ENCODE data around the gene TRIO. TPM values are rescaled to one million over a fixed set of nuclear protein-coding genes. Genes with fewer than 3 reads are reported as not detected.

Gene TRIO
- polyA plus RNA-seq, 1 donor (not counting 4 experiments of a cell fraction or from before 2014, with no cell fraction given) = 57.2 TPM

- Histone ChIP-seq H3K27ac (ENCODE audit: control insufficient read depth, insufficient read depth, low read length) (no peak overlapping the region), H3K27me3 (ENCODE audit: control insufficient read depth, extremely low read depth, insufficient read depth, low read length) (no peaks in the 10 kb centered on the region), H4K20me1 (ENCODE audit: control insufficient read depth, extremely low read depth, insufficient read depth, low read length) (no peaks in the 10 kb centered on the region), H2AFZ (ENCODE audit: control insufficient read depth, low read length) (no peak overlapping the region), H3K9ac (ENCODE audit: control insufficient read depth, extremely low read depth, insufficient read depth, low read length) (no peak overlapping the region), H3K9me1 (ENCODE audit: control insufficient read depth, extremely low read depth, insufficient read depth, low read length) (no peaks in the 10 kb centered on the region), H3K9me3 (ENCODE audit: control insufficient read depth, low read depth, low read length) (no peaks in the 10 kb centered on the region), H3K4me1 (ENCODE audit: control insufficient read depth, extremely low read depth, insufficient read depth, low read length) (no peaks in the 10 kb centered on the region), H3K36me3 (ENCODE audit: control insufficient read depth in 2 of 2, extremely low read depth in 1 of 2, insufficient read depth in 2 of 2, low read length in 2 of 2) (no peaks in the 10 kb centered on the region), H3K4me3 (ENCODE audit: control insufficient read depth in 2 of 3, extremely low read depth in 1 of 3, insufficient read depth in 2 of 3, low read depth in 1 of 3, low read length in 3 of 3) (no peak overlapping the region), H3K4me2 (ENCODE audit: control insufficient read depth, extremely low read depth, insufficient read depth, low read depth, low read length) (no peak overlapping the region), H3K79me2 (ENCODE audit: control insufficient read depth, insufficient read depth, low read length) (no peaks in the 10 kb centered on the region)
- TF ChIP-seq, protein P1, sequence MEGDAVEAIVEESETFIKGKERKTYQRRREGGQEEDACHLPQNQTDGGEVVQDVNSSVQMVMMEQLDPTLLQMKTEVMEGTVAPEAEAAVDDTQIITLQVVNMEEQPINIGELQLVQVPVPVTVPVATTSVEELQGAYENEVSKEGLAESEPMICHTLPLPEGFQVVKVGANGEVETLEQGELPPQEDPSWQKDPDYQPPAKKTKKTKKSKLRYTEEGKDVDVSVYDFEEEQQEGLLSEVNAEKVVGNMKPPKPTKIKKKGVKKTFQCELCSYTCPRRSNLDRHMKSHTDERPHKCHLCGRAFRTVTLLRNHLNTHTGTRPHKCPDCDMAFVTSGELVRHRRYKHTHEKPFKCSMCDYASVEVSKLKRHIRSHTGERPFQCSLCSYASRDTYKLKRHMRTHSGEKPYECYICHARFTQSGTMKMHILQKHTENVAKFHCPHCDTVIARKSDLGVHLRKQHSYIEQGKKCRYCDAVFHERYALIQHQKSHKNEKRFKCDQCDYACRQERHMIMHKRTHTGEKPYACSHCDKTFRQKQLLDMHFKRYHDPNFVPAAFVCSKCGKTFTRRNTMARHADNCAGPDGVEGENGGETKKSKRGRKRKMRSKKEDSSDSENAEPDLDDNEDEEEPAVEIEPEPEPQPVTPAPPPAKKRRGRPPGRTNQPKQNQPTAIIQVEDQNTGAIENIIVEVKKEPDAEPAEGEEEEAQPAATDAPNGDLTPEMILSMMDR (optimal IDR thresholded peaks at IDR 0.05 in 1 of 3, IDR thresholded peaks at IDR 0.05 in 1 of 3, conservative IDR thresholded peaks at IDR 0.05 in 1 of 3; ENCODE audit: extremely low read depth in 1 of 3, insufficient read depth in 2 of 3, low read length in 3 of 3) = no peak
- no peak for TF ChIP-seq EZH2 (IDR thresholded peaks at IDR 0.05; ENCODE audit: low read length)
- DNase-seq (ENCODE audit: low read depth, low spot score) (no peak), FAIRE-seq (no peak)
- dilution Hi-C loops (cut with MboI; ENCODE audit: extremely low pct_ligation_motif_present, low sequenced_read_pairs) = no loop called here
Measured at GRCh38 chr5:14532180-14532579, 389.0 kb downstream of the TRIO start.

- FAIRE-seq (no peak), DNase-seq (ENCODE audit: low read depth, low spot score) (no peak)
- H3K4me1 ChIP-seq (ENCODE audit: control insufficient read depth, extremely low read depth, insufficient read depth, low read length) = no peaks in the 10 kb centered on the region
- dilution Hi-C loops (cut with MboI; ENCODE audit: extremely low pct_ligation_motif_present, low sequenced_read_pairs) = no loop called here
- H3K27me3 ChIP-seq (ENCODE audit: control insufficient read depth, extremely low read depth, insufficient read depth, low read length) = no peaks in the 10 kb centered on the region
- no peak overlapping the region for H3K4me3 ChIP-seq (ENCODE audit: control insufficient read depth in 2 of 3, extremely low read depth in 1 of 3, insufficient read depth in 2 of 3, low read depth in 1 of 3, low read length in 3 of 3)
- no peaks in the 10 kb centered on the region for H3K36me3 ChIP-seq (ENCODE audit: control insufficient read depth in 2 of 2, extremely low read depth in 1 of 2, insufficient read depth in 2 of 2, low read length in 2 of 2)
- H3K27ac ChIP-seq (ENCODE audit: control insufficient read depth, insufficient read depth, low read length) = no peak overlapping the region
- no peaks in the 10 kb centered on the region for H3K9me1 ChIP-seq (ENCODE audit: control insufficient read depth, extremely low read depth, insufficient read depth, low read length)
- TF ChIP-seq EZH2 (IDR thresholded peaks at IDR 0.05; ENCODE audit: low read length) = no peak
- TF ChIP-seq, protein P1 (optimal IDR thresholded peaks at IDR 0.05 in 1 of 3, IDR thresholded peaks at IDR 0.05 in 1 of 3, conservative IDR thresholded peaks at IDR 0.05 in 1 of 3; ENCODE audit: extremely low read depth in 1 of 3, insufficient read depth in 2 of 3, low read length in 3 of 3) = no peak
- no peaks in the 10 kb centered on the region for H3K9me3 ChIP-seq (ENCODE audit: control insufficient read depth, low read depth, low read length)
- H3K9ac ChIP-seq (ENCODE audit: control insufficient read depth, extremely low read depth, insufficient read depth, low read length) = no peak overlapping the region
- no peak overlapping the region for H2AFZ ChIP-seq (ENCODE audit: control insufficient read depth, low read length)
- no peaks in the 10 kb centered on the region for H4K20me1 ChIP-seq (ENCODE audit: control insufficient read depth, extremely low read depth, insufficient read depth, low read length)
- H3K79me2 ChIP-seq (ENCODE audit: control insufficient read depth, insufficient read depth, low read length) = no peaks in the 10 kb centered on the region
- no peak overlapping the region for H3K4me2 ChIP-seq (ENCODE audit: control insufficient read depth, extremely low read depth, insufficient read depth, low read depth, low read length)
Measured at GRCh38 chr5:14534773-14535172, 391.6 kb downstream of the TRIO start.

Measured in keratinocyte (primary cell).